Measurements from ENCODE around the gene KCNIP2.

DNA sequence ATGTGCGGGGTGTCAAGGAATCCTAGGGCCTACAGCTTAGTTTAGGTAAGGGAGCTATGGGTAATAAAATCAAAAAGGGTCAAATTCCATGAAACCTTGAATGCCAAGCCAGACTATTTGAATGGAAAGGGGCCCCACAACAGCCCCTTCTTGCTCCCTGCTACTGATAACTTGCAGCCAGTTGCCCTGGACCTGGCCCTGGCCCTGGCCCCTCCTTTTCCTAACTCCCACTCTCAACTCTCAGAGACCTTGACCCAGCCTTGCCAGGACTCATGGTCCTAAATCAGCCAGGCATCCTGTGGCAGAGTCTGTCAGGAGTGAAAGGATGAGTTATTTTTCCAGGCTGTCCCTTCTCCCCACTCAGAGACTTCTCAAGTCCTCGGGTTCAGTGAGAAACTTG lies 5.9 kb downstream of the KCNIP2 start:
- TF ChIP-seq, protein P1, sequence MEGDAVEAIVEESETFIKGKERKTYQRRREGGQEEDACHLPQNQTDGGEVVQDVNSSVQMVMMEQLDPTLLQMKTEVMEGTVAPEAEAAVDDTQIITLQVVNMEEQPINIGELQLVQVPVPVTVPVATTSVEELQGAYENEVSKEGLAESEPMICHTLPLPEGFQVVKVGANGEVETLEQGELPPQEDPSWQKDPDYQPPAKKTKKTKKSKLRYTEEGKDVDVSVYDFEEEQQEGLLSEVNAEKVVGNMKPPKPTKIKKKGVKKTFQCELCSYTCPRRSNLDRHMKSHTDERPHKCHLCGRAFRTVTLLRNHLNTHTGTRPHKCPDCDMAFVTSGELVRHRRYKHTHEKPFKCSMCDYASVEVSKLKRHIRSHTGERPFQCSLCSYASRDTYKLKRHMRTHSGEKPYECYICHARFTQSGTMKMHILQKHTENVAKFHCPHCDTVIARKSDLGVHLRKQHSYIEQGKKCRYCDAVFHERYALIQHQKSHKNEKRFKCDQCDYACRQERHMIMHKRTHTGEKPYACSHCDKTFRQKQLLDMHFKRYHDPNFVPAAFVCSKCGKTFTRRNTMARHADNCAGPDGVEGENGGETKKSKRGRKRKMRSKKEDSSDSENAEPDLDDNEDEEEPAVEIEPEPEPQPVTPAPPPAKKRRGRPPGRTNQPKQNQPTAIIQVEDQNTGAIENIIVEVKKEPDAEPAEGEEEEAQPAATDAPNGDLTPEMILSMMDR (IDR thresholded peaks at IDR 0.05) = no peak
- TF ChIP-seq POLR2A (IDR thresholded peaks at IDR 0.05) (no peak), POLR2AphosphoS5 (IDR thresholded peaks at IDR 0.05) (no peak)
